ENCODE data around the gene ZNF84. TPM values are rescaled to one million over a fixed set of nuclear protein-coding genes. Genes with fewer than 3 reads are reported as not detected.

Gene ZNF84
- total RNA-seq, 1 experiment from 2014 or later, result 29.3 TPM

Other genes starting within 250 kb of the ZNF84 start
- 42.6 and 48.9 TPM in 2 replicates for gene GOLGA3, start 208.6 kb upstream of the ZNF84 start, total RNA-seq (2014; rRNA removed; shearing (Covaris generic))
- 11.3 and 13.5 TPM in 2 replicates for gene CHFR, start 149.9 kb upstream of the ZNF84 start, total RNA-seq (2014; rRNA removed; shearing (Covaris generic))
- gene ZNF605, start 81.2 kb upstream of the ZNF84 start, total RNA-seq (2014; rRNA removed; shearing (Covaris generic)), result 2.9 and 4.0 TPM in 2 replicates
- gene ZNF26, start 51.1 kb upstream of the ZNF84 start, total RNA-seq (2014; rRNA removed; shearing (Covaris generic)), result 6.4 and 9.0 TPM in 2 replicates
- 12.8 and 19.0 TPM in 2 replicates for gene ZNF140, start 43.4 kb downstream of the ZNF84 start, total RNA-seq (2014; rRNA removed; shearing (Covaris generic))
- 0.86 and 1.1 TPM in 2 replicates for gene ZNF891, start 92.8 kb downstream of the ZNF84 start, total RNA-seq (2014; rRNA removed; shearing (Covaris generic))
- 4.6 and 6.3 TPM in 2 replicates for gene ZNF10, start 93.1 kb downstream of the ZNF84 start, total RNA-seq (2014; rRNA removed; shearing (Covaris generic))
- gene ZNF268, start 144.0 kb downstream of the ZNF84 start, total RNA-seq (2014; rRNA removed; shearing (Covaris generic)), result 12.9 and 17.5 TPM in 2 replicates
- gene ANHX, start 198.4 kb downstream of the ZNF84 start, total RNA-seq (2014; rRNA removed; shearing (Covaris generic)), result not detected in 2 replicates

Data from A172 (cell line).